ENCODE results near the gene ASGR2. TPM values are rescaled to one million over a fixed set of nuclear protein-coding genes. Genes with fewer than 3 reads are reported as not detected.
A peak's percentile ranks its signal among the peaks of the same experiment; 100 is the strongest.

ASGR2 gene
- total and polyA plus RNA-seq, 2 of the 13 experiments (the other 11 are each of a cell fraction or from before 2014, with no cell fraction given): 320 to 754 TPM

- TF ChIP-seq AFF4 (CRISPR knock-in tag; IDR thresholded peaks at IDR 0.05): peak; percentile 58; the same call in 1 of the 2 replicates
- TF ChIP-seq ZBTB39 (CRISPR knock-in tag; IDR thresholded peaks at IDR 0.05): peak; percentile 48; the same call in 1 of the 2 replicates
- TF ChIP-seq KAT7 (CRISPR knock-in tag; IDR thresholded peaks at IDR 0.05; ENCODE audit: borderline replicate concordance): peak; percentile 82
- TF ChIP-seq ZBTB3 (CRISPR knock-in tag; IDR thresholded peaks at IDR 0.05; ENCODE audit: borderline replicate concordance, low read depth): 0 out of 2 replicates have a peak, but pooled peaks have one; percentile 33
- TF ChIP-seq ARID5B (CRISPR knock-in tag; IDR thresholded peaks at IDR 0.05): peak; percentile 88
- TF ChIP-seq ZNF792 (CRISPR knock-in tag; IDR thresholded peaks at IDR 0.05): peak; percentile 77
- peak; percentile 39; the same call in 1 of the 2 replicates for TF ChIP-seq ZFX (CRISPR knock-in tag; IDR thresholded peaks at IDR 0.05; ENCODE audit: low read depth)
- TF ChIP-seq ZBTB25 (CRISPR knock-in tag; IDR thresholded peaks at IDR 0.05): 0 out of 2 replicates have a peak, but pooled peaks have one; percentile 28
- peak; percentile 63; the same call in 1 of the 2 replicates for TF ChIP-seq GFI1 (CRISPR knock-in tag; IDR thresholded peaks at IDR 0.05; ENCODE audit: borderline replicate concordance)
- TF ChIP-seq ISL2 (CRISPR knock-in tag; IDR thresholded peaks at IDR 0.05): peak; percentile 47; the same call in 1 of the 2 replicates
- TF ChIP-seq HDAC1 (CRISPR knock-in tag; IDR thresholded peaks at IDR 0.05): peak; percentile 69
- peak; percentile 17 to 32; a peak in 1 of 4 replicates for TF ChIP-seq HMGXB4 (CRISPR knock-in tag; IDR thresholded peaks at IDR 0.05; ENCODE audit: borderline replicate concordance in 1 of 2, low read depth in 1 of 2)
- TF ChIP-seq POLR2G (IDR thresholded peaks at IDR 0.05; ENCODE audit: low read depth, low read length): peak; percentile 47; the same call in 1 of the 2 replicates
Observed at GRCh38 chr17:7088442-7088841, 26.2 kb downstream of the ASGR2 start (continued).
